IMR-90 (cell line): ENCODE data around the gene STK32A. TPM values are rescaled to one million over a fixed set of nuclear protein-coding genes. Genes with fewer than 3 reads are reported as not detected.

ENCODE experiments used
- ATAC-seq: fragments of 200-7000 bp; cut with Tn5 transposase; 2 replicates; pipeline ENCODE4 v1.9.1; 2020; ENCODE audit warnings: low read depth, mild to moderate bottlenecking, moderate library complexity
- BruUV-seq: library from RNA; stranded (reverse); fragments of 400-500 nt; replicated peaks from 2 replicates; lab custom pipeline; 2021; lab: Mats Ljungman, UMichigan
- CTCF ChIA-PET: fragments of 300-600 bp; formaldehyde crosslinking; extraction: SDS; loops from one replicate; lab custom pipeline; 2021; ENCODE audit warnings: antibody characterized with exemption; lab: Yijun Ruan, JAX
- POLR2A ChIA-PET: fragments of 300-600 bp; sonication (Branson Sonifier 250); formaldehyde crosslinking; loops from one replicate; lab custom pipeline; 2022; ENCODE audit warnings: antibody characterized with exemption; ENCODE audit not compliant: unreplicated experiment; lab: Charles Lee
- DNase-seq: peaks from one replicate; pipeline ENCODE4 v3.0.0; 2013
- H2AFZ ChIP-seq: replicated peaks from 2 replicates; pipeline ENCODE3; 2013; ENCODE audit warnings: low read length, mild to moderate bottlenecking; ENCODE audit not compliant: poor library complexity
- H2AK5ac ChIP-seq: 2 replicates; pipeline ENCODE4 v1.6.1; 2013; ENCODE audit warnings: low read depth, low read length, inconsistent platforms
- H2AK9ac ChIP-seq: replicated peaks from 2 replicates; pipeline ENCODE3; 2013; ENCODE audit warnings: mild to moderate bottlenecking, low read depth, low read length, moderate library complexity; ENCODE audit not compliant: poor library complexity
- H2BK120ac ChIP-seq: 2 replicates; pipeline ENCODE4 v1.6.1; 2013; ENCODE audit warnings: low read depth, low read length, inconsistent platforms
- H2BK15ac ChIP-seq: 3 replicates; pipeline ENCODE4 v1.6.1; 2013; ENCODE audit warnings: low read depth, low read length, inconsistent platforms
- H2BK20ac ChIP-seq: 2 replicates; pipeline ENCODE4 v1.6.1; 2013; ENCODE audit warnings: low read depth, mild to moderate bottlenecking, inconsistent platforms, low read length, moderate library complexity
- H2BK5ac ChIP-seq: 2 replicates; pipeline ENCODE4 v1.6.1; 2013; ENCODE audit warnings: mild to moderate bottlenecking, low read depth, low read length, inconsistent platforms; ENCODE audit not compliant: poor library complexity, severe bottlenecking
- H3K14ac ChIP-seq: replicated peaks from 2 replicates; pipeline ENCODE4 v1.6.1; 2013; ENCODE audit warnings: low read depth, low read length, inconsistent platforms
- H3K18ac ChIP-seq: 2 replicates; pipeline ENCODE4 v1.6.1; 2013; ENCODE audit warnings: low read depth, low read length, control low read depth
- H3K23ac ChIP-seq: 2 replicates; pipeline ENCODE4 v1.6.1; 2013; ENCODE audit warnings: low read depth, low read length, inconsistent platforms
- H3K27ac ChIP-seq: 2 replicates; pipeline ENCODE4 v1.5.1; 2013; ENCODE audit warnings: mild to moderate bottlenecking, control low read depth, low read length; ENCODE audit not compliant: insufficient read depth
- H3K27me3 ChIP-seq: 2 replicates; pipeline ENCODE4 v1.6.1; 2013; ENCODE audit warnings: low read length; ENCODE audit not compliant: control insufficient read depth, insufficient read depth
- H3K36me3 ChIP-seq: 2 replicates; pipeline ENCODE4 v1.6.1; 2013; ENCODE audit warnings: low read length, mixed read lengths; ENCODE audit not compliant: control insufficient read depth, insufficient read depth
- H3K4ac ChIP-seq: 2 replicates; pipeline ENCODE4 v1.6.1; 2013; ENCODE audit warnings: low read depth, low read length, inconsistent platforms
- H3K4me1 ChIP-seq: 2 replicates; pipeline ENCODE4 v1.6.1; 2013; ENCODE audit warnings: low read length, mixed read lengths; ENCODE audit not compliant: control insufficient read depth, insufficient read depth
- H3K4me2 ChIP-seq: 2 replicates; pipeline ENCODE4 v1.6.1; 2013; ENCODE audit warnings: low read depth, mild to moderate bottlenecking, control low read depth, low read length, moderate library complexity
- H3K4me3 ChIP-seq: 2 replicates; pipeline ENCODE4 v1.5.1; 2013; ENCODE audit warnings: low read depth, mild to moderate bottlenecking, control low read depth, low read length, moderate library complexity; ENCODE audit not compliant: insufficient read depth
- H3K56ac ChIP-seq: 2 replicates; pipeline ENCODE4 v1.6.1; 2013; ENCODE audit warnings: low read length, inconsistent platforms; ENCODE audit not compliant: insufficient read depth; ENCODE audit errors: extremely low read depth
- H3K79me1 ChIP-seq, 2 experiments: 2 replicates each; pipeline ENCODE4 v1.6.1; 2013; ENCODE audit warnings: low read length in 2 of 2, inconsistent platforms in 1 of 2, low read depth in 1 of 2
- H3K9ac ChIP-seq: 2 replicates; pipeline ENCODE4 v1.6.1; 2013; ENCODE audit warnings: low read depth, low read length, control low read depth
- H3K9me1 ChIP-seq: 2 replicates; pipeline ENCODE4 v1.6.1; 2013; ENCODE audit warnings: low read length, inconsistent platforms; ENCODE audit not compliant: insufficient read depth
- H3K9me3 ChIP-seq: 2 replicates; pipeline ENCODE4 v1.6.1; 2013; ENCODE audit warnings: low read length; ENCODE audit not compliant: control insufficient read depth, insufficient read depth
- H4K20me1 ChIP-seq: 2 replicates; pipeline ENCODE4 v1.6.1; 2013; ENCODE audit warnings: low read length, inconsistent platforms; ENCODE audit not compliant: insufficient read depth
- H4K5ac ChIP-seq: 2 replicates; pipeline ENCODE4 v1.6.1; 2013; ENCODE audit warnings: mild to moderate bottlenecking, low read depth, low read length, control low read depth
- H4K8ac ChIP-seq, 2 experiments: 2 replicates each; pipeline ENCODE4 v1.6.1; 2013; ENCODE audit warnings: low read depth in 2 of 2, low read length in 2 of 2, control low read depth in 1 of 2, inconsistent platforms in 1 of 2
- H4K91ac ChIP-seq: 2 replicates; pipeline ENCODE4 v1.6.1; 2013; ENCODE audit warnings: low read depth, low read length, inconsistent platforms; ENCODE audit not compliant: insufficient read depth
- BHLHE40 ChIP-seq: fragments of 150-350 bp; IDR thresholded peaks from 2 replicates; pipeline ENCODE4 v1.6.1; 2016; ENCODE audit warnings: mild to moderate bottlenecking, low read depth, low read length
- FOS ChIP-seq: fragments of 150-350 bp; IDR thresholded peaks from 2 replicates; pipeline ENCODE4 v1.6.1; 2016; ENCODE audit warnings: low read depth, low read length
- MAFK ChIP-seq: IDR thresholded peaks from 2 replicates; pipeline ENCODE4 v1.6.1; 2012; ENCODE audit warnings: low read depth, low read length, improper control_type of control experiment
- MAZ ChIP-seq: IDR thresholded peaks from 2 replicates; pipeline ENCODE4 v1.6.1; 2012; ENCODE audit warnings: low read depth, mild to moderate bottlenecking, low read length, improper control_type of control experiment, moderate library complexity, borderline replicate concordance
- MXI1 ChIP-seq: IDR thresholded peaks from 2 replicates; pipeline ENCODE4 v1.6.1; 2012; ENCODE audit warnings: low read depth, mild to moderate bottlenecking, low read length, moderate library complexity, borderline replicate concordance
- POLR2A ChIP-seq: IDR thresholded peaks from 2 replicates; pipeline ENCODE4 v1.6.1; 2012; ENCODE audit warnings: mild to moderate bottlenecking, low read depth, low read length
- RCOR1 ChIP-seq: IDR thresholded peaks from 2 replicates; pipeline ENCODE4 v1.6.1; 2012; ENCODE audit warnings: mild to moderate bottlenecking, low read length, improper control_type of control experiment; ENCODE audit not compliant: insufficient replicate concordance
- SMC3 ChIP-seq: fragments of 150-350 bp; IDR thresholded peaks from 2 replicates; pipeline ENCODE4 v1.6.1; 2016; ENCODE audit warnings: low read depth, mild to moderate bottlenecking, antibody characterized with exemption, low read length, moderate library complexity
- USF2 ChIP-seq: fragments of 150-350 bp; IDR thresholded peaks from 2 replicates; pipeline ENCODE4 v1.6.1; 2017; ENCODE audit warnings: mild to moderate bottlenecking, antibody characterized with exemption, low read length, low read depth
- dilution Hi-C: fragments of 300-500 bp; cut with HindIII; formaldehyde crosslinking; loops from one replicate; pipeline ENCODE4 v1.14.3; 2018; ENCODE audit warnings: low sequenced_read_pairs; ENCODE audit not compliant: unreplicated experiment
- in situ Hi-C: fragments of 300-500 bp; cut with MboI; formaldehyde crosslinking; loops from 3 replicates; pipeline ENCODE4 v1.14.3; 2019; ENCODE audit warnings: low sequenced_read_pairs, inconsistent platforms, mixed read lengths
- intact Hi-C: fragments of 100-400 bp; cut with micrococcal nuclease; formaldehyde crosslinking; loops from 2 replicates; pipeline ENCODE4 v1.10.0; 2022
- polyA plus RNA-seq, 3 experiments: library from polyadenylated mRNA; depleted of rRNA; stranded (reverse); fragments of >200 nt; gene quantifications; 2 replicates each; pipeline ENCODE4 v1.2.3, GENCODE V29; 2012; ENCODE audit warnings: low replicate concordance in 1 of 3
- total RNA-seq: library from RNA; depleted of rRNA; stranded (reverse); fragments of >200 nt; gene quantifications from 2 replicates; pipeline ENCODE4 v1.2.3, GENCODE V29; 2012
- TF ChIP-seq, protein P1 (sequence below): fragments of 150-350 bp; IDR thresholded peaks from 2 replicates; pipeline ENCODE4 v1.6.1; 2016; ENCODE audit warnings: low read depth, mild to moderate bottlenecking, low read length, moderate library complexity, borderline replicate concordance

The STK32A gene
- total and polyA plus RNA-seq, 2 of the 4 experiments (the other 2 are of a cell fraction), result 0.12 to 0.18 TPM

DNA sequence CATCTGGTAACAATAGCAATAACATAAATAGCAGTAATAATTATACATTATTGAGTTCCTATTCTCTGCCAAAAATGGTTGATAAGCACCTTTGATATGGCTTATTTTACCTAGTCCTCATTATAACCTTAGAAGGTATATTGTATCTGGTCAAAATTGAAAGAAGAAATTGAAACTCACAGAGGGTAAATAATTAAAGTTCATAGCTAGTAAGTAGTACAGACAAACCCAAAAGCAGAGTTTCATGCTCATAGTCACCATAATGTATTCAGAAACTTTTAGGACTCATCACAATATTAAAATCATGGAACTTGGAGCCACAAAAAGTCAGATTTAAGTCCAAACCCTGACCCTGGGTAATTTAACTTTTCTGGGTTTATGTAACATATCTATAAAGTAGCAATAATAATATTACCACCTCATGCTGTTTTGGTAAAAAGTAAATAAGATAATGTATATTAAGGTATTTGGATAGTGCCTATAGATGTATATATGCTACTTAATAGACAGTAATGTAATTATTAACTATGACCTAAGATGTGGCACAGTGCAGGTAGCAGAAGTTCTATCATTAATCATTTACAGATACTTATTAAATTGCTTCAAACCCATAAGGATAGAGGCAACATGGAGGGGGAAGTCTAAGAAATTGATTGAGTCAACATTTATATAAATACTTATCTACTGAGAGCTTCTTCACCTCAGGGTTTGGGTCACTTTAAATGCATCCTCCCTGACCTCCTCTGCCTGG, 32.4 kb downstream of the STK32A start:
- Histone ChIP-seq H4K8ac (no peak overlapping the region), H2AK9ac (no peak overlapping the region), H2AFZ (no peak overlapping the region), H3K27ac (no peak overlapping the region), H4K20me1 (no peaks in the 10 kb centered on the region), H2BK5ac (no peak overlapping the region), H4K5ac (no peak overlapping the region), H2BK120ac (no peak overlapping the region), H3K27me3 (no peaks in the 10 kb centered on the region; the same call in 1 of the 2 replicates), H3K23ac (no peak overlapping the region), H3K18ac (no peak overlapping the region), H3K9me3 (no peaks in the 10 kb centered on the region), H3K4me2 (no peak overlapping the region), H2BK20ac (no peak overlapping the region), H3K79me1 (no peaks in the 10 kb centered on the region), H3K4ac (no peak overlapping the region), H3K4me3 (no peak overlapping the region), H3K56ac (no peak overlapping the region), H4K91ac (no peak overlapping the region), H3K9ac (no peak overlapping the region), H2AK5ac (no peak overlapping the region), H2BK15ac (no peak overlapping the region), H3K4me1 (no peaks in the 10 kb centered on the region), H3K14ac (no peak overlapping the region), H3K9me1 (no peaks in the 10 kb centered on the region), H3K36me3 (no peaks in the 10 kb centered on the region)
- dilution Hi-C loops (no loop called here), in situ Hi-C loops (no loop called here), intact Hi-C loops (no loop called here)
- no TSS peak for BruUV-seq
- TF ChIP-seq BHLHE40 (no peak), SMC3 (no peak), MXI1 (no peak), MAZ (no peak), POLR2A (no peak), USF2 (no peak), FOS (no peak), RCOR1 (no peak), MAFK (no peak)
- TF ChIP-seq, protein P1, sequence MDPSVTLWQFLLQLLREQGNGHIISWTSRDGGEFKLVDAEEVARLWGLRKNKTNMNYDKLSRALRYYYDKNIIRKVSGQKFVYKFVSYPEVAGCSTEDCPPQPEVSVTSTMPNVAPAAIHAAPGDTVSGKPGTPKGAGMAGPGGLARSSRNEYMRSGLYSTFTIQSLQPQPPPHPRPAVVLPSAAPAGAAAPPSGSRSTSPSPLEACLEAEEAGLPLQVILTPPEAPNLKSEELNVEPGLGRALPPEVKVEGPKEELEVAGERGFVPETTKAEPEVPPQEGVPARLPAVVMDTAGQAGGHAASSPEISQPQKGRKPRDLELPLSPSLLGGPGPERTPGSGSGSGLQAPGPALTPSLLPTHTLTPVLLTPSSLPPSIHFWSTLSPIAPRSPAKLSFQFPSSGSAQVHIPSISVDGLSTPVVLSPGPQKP, result no peak
- CTCF ChIA-PET, result interaction anchor here (0.7 kb wide), 1 partner anchor 342 kb away, joined by 3 read pairs; no protein-coding TSS in a partner anchor
- ATAC-seq, result no peak
- POLR2A ChIA-PET, result no interaction called here
- no peak for DNase-seq
